ENCODE data around the gene CASTOR1.

CASTOR1 gene

GRCh38 chr22:30248484-30248883 is 40.8 kb downstream of the CASTOR1 start:
- 0 out of 2 replicates have a peak, but pooled peaks cover 14% of the 10 kb centered on the region for H3K27me3 ChIP-seq (ENCODE audit: insufficient read depth, low read length)
- TF ChIP-seq, protein P1, sequence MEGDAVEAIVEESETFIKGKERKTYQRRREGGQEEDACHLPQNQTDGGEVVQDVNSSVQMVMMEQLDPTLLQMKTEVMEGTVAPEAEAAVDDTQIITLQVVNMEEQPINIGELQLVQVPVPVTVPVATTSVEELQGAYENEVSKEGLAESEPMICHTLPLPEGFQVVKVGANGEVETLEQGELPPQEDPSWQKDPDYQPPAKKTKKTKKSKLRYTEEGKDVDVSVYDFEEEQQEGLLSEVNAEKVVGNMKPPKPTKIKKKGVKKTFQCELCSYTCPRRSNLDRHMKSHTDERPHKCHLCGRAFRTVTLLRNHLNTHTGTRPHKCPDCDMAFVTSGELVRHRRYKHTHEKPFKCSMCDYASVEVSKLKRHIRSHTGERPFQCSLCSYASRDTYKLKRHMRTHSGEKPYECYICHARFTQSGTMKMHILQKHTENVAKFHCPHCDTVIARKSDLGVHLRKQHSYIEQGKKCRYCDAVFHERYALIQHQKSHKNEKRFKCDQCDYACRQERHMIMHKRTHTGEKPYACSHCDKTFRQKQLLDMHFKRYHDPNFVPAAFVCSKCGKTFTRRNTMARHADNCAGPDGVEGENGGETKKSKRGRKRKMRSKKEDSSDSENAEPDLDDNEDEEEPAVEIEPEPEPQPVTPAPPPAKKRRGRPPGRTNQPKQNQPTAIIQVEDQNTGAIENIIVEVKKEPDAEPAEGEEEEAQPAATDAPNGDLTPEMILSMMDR (IDR thresholded peaks at IDR 0.05; ENCODE audit: low read length): no peak
- no peak for TF ChIP-seq EZH2 (IDR thresholded peaks at IDR 0.05; ENCODE audit: borderline replicate concordance, low read length)
- no peaks in the 10 kb centered on the region for H3K9me2 ChIP-seq (ENCODE audit: low read depth, low read length)
- no peaks in the 10 kb centered on the region for H3K79me2 ChIP-seq (ENCODE audit: insufficient read depth, low read length)
- no peaks in the 10 kb centered on the region for H3K4me1 ChIP-seq (ENCODE audit: insufficient read depth, low read length, severe bottlenecking)
- H3K4me3 ChIP-seq (ENCODE audit: low read depth, low read length, poor library complexity, severe bottlenecking): no peak overlapping the region
- no peak overlapping the region for H3K9ac ChIP-seq (ENCODE audit: low read length)
- no peak overlapping the region for H3K27ac ChIP-seq (ENCODE audit: low read depth, low read length, poor library complexity, severe bottlenecking)
- no peak overlapping the region for H3K4me2 ChIP-seq (ENCODE audit: low read length)
- H3K36me3 ChIP-seq (ENCODE audit: insufficient read depth, low read length): no peaks in the 10 kb centered on the region
- H3K9me3 ChIP-seq (ENCODE audit: low read length): no peaks in the 10 kb centered on the region
- H4K20me1 ChIP-seq (ENCODE audit: insufficient read depth, low read length): no peaks in the 10 kb centered on the region
- H2AFZ ChIP-seq (ENCODE audit: low read length): no peak overlapping the region
- H3F3A ChIP-seq (ENCODE audit: insufficient read depth, low read length): no peaks in the 10 kb centered on the region

GRCh38 chr22:30247974-30248373 is 41.3 kb downstream of the CASTOR1 start:
- H3K4me2 ChIP-seq (ENCODE audit: low read length): no peak overlapping the region
- TF ChIP-seq EZH2 (IDR thresholded peaks at IDR 0.05; ENCODE audit: borderline replicate concordance, low read length): no peak
- TF ChIP-seq, protein P1 (IDR thresholded peaks at IDR 0.05; ENCODE audit: low read length): no peak
- H3K9ac ChIP-seq (ENCODE audit: low read length): no peak overlapping the region

DNA sequence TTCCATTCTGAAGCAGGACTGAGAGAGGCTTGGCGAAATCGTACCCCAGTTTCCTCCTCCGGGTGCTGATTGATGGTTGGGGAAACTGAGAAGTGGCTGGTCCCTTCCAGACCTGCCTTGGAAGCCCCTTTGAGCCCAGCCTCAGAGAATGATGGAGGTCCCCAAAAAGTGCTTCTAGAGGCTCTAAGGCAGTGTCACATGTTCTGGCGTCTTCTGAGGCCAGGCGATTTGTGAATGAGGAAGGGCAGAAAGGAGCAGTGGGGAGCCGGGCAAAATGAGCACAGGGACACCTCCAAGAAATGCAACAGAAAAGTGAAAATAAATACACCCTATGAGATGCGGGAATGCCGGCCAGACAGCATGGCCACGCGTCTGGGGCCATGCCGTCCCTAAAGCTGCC is 41.7 kb downstream of the CASTOR1 start:
- no peak overlapping the region for H2AFZ ChIP-seq (ENCODE audit: low read length)
- 0 out of 2 replicates have a peak, but pooled peaks cover 14% of the 10 kb centered on the region for H3K27me3 ChIP-seq (ENCODE audit: insufficient read depth, low read length)
- H3K9me2 ChIP-seq (ENCODE audit: low read depth, low read length): no peaks in the 10 kb centered on the region
- no peak overlapping the region for H3K4me2 ChIP-seq (ENCODE audit: low read length)
- H3F3A ChIP-seq (ENCODE audit: insufficient read depth, low read length): no peaks in the 10 kb centered on the region
- no peaks in the 10 kb centered on the region for H3K4me1 ChIP-seq (ENCODE audit: insufficient read depth, low read length, severe bottlenecking)
- no peaks in the 10 kb centered on the region for H3K9me3 ChIP-seq (ENCODE audit: low read length)
- no peaks in the 10 kb centered on the region for H3K36me3 ChIP-seq (ENCODE audit: insufficient read depth, low read length)
- TF ChIP-seq EZH2 (IDR thresholded peaks at IDR 0.05; ENCODE audit: borderline replicate concordance, low read length): no peak
- TF ChIP-seq, protein P1 (IDR thresholded peaks at IDR 0.05; ENCODE audit: low read length): no peak
- H3K9ac ChIP-seq (ENCODE audit: low read length): no peak overlapping the region
- no peaks in the 10 kb centered on the region for H3K79me2 ChIP-seq (ENCODE audit: insufficient read depth, low read length)
- H3K27ac ChIP-seq (ENCODE audit: low read depth, low read length, poor library complexity, severe bottlenecking): no peak overlapping the region
- no peak overlapping the region for H3K4me3 ChIP-seq (ENCODE audit: low read depth, low read length, poor library complexity, severe bottlenecking)
- H4K20me1 ChIP-seq (ENCODE audit: insufficient read depth, low read length): no peaks in the 10 kb centered on the region

More at GRCh38 chr22:30247974-30248373, 41.3 kb downstream of the CASTOR1 start:
- Histone ChIP-seq H2AFZ (ENCODE audit: low read length) (no peak overlapping the region), H3K27ac (ENCODE audit: low read depth, low read length, poor library complexity, severe bottlenecking) (no peak overlapping the region), H3K9me3 (ENCODE audit: low read length) (no peaks in the 10 kb centered on the region), H3K36me3 (ENCODE audit: insufficient read depth, low read length) (no peaks in the 10 kb centered on the region), H3F3A (ENCODE audit: insufficient read depth, low read length) (no peaks in the 10 kb centered on the region), H4K20me1 (ENCODE audit: insufficient read depth, low read length) (no peaks in the 10 kb centered on the region), H3K79me2 (ENCODE audit: insufficient read depth, low read length) (no peaks in the 10 kb centered on the region), H3K9me2 (ENCODE audit: low read depth, low read length) (no peaks in the 10 kb centered on the region), H3K4me3 (ENCODE audit: low read depth, low read length, poor library complexity, severe bottlenecking) (no peak overlapping the region), H3K4me1 (ENCODE audit: insufficient read depth, low read length, severe bottlenecking) (no peaks in the 10 kb centered on the region), H3K27me3 (ENCODE audit: insufficient read depth, low read length) (0 out of 2 replicates have a peak, but pooled peaks cover 14% of the 10 kb centered on the region)
